Aorta (tissue), 5 donors: ENCODE data around the gene SOX11. TPM values are rescaled to one million over a fixed set of nuclear protein-coding genes. Genes with fewer than 3 reads are reported as not detected.
A peak's percentile ranks its signal among the peaks of the same experiment; 100 is the strongest.

ENCODE experiments used
- ATAC-seq: fragments of 200-7000 bp; cut with Tn5 transposase; one replicate; pipeline ENCODE4 v1.9.1; 2022; ENCODE audit warnings: moderate library complexity; ENCODE audit not compliant: low FRiP score
- DNase-seq, 2 donors: peaks; one replicate each; pipeline ENCODE4 v3.0.0-alpha.2; 2020
- H3K27ac ChIP-seq, 2 donors: one replicate each; pipeline ENCODE4 v1.5.1; 2013; ENCODE audit warnings: low read length in 2 of 2, mild to moderate bottlenecking in 2 of 2, moderate library complexity in 2 of 2, control low read depth in 1 of 2, inconsistent platforms in 1 of 2, low read depth in 1 of 2
- H3K27me3 ChIP-seq, 2 donors: one replicate each; pipeline ENCODE4 v1.6.1; 2013; ENCODE audit warnings: control low read depth in 1 of 2, low read length in 1 of 2, mild to moderate bottlenecking in 1 of 2, moderate library complexity in 1 of 2; ENCODE audit not compliant: insufficient read depth in 2 of 2, control insufficient read depth in 1 of 2
- H3K36me3 ChIP-seq, 2 donors: one replicate each; pipeline ENCODE4 v1.6.1; 2013; ENCODE audit warnings: control low read depth in 1 of 2, low read length in 1 of 2, mild to moderate bottlenecking in 1 of 2; ENCODE audit not compliant: insufficient read depth in 2 of 2, control insufficient read depth in 1 of 2
- H3K4me1 ChIP-seq, 2 donors: one replicate each; pipeline ENCODE4 v1.6.1; 2013; ENCODE audit warnings: low read length in 2 of 2, control low read depth in 1 of 2, mild to moderate bottlenecking in 1 of 2, moderate library complexity in 1 of 2; ENCODE audit not compliant: insufficient read depth in 2 of 2, control insufficient read depth in 1 of 2
- H3K4me3 ChIP-seq, 2 donors: one replicate each; pipeline ENCODE4 v1.5.1; 2013; ENCODE audit warnings: low read length in 2 of 2, control low read depth in 1 of 2, mild to moderate bottlenecking in 1 of 2
- H3K9me3 ChIP-seq: one replicate; pipeline ENCODE4 v1.6.1; 2013; ENCODE audit warnings: mild to moderate bottlenecking, low read length; ENCODE audit not compliant: control insufficient read depth
- WGBS, 2 donors: extraction: QIAGEN DNeasy Blood & Tissue Kit; methylation state at CpG; one replicate each; pipeline ENCODE4 v1.1.7; 2013; 5-methylcytosine and 5-hydroxymethylcytosine counted together
- intact Hi-C, 2 donors: fragments of 100-400 bp; cut with DNase I; formaldehyde crosslinking; loops; one replicate each; pipeline versions ENCODE4 v1.14.2 to v1.15.0; 2022
- polyA plus RNA-seq, 2 donors: library from polyadenylated mRNA; stranded (reverse); fragments of 200-250 nt; gene quantifications; one replicate each; pipeline ENCODE4 v1.2.3, GENCODE V29; 2013
- total RNA-seq, 2 donors: library from RNA; stranded (reverse); fragmentation: NEBNext Ultra II Directional; extraction: Animal tissue kit (Norgen Biotek cat#: 25700); gene quantifications; one replicate each; pipeline ENCODE4 v1.2.1, GENCODE V29; 2021
- donor health status: healthy with polysubstance abuse.
- donor health status: Bipolar disorder and iron deficiency.
- donor health status: DM: no; HTN: no; CAD: no.
- donor health status: DM: no; HTN: no; CAD: no.
- donor health status: DM: yes; HTN: yes; CAD: no.

Gene SOX11
- total and polyA plus RNA-seq, 4 donors, result 0.03 TPM; not detected in 3

DNA sequence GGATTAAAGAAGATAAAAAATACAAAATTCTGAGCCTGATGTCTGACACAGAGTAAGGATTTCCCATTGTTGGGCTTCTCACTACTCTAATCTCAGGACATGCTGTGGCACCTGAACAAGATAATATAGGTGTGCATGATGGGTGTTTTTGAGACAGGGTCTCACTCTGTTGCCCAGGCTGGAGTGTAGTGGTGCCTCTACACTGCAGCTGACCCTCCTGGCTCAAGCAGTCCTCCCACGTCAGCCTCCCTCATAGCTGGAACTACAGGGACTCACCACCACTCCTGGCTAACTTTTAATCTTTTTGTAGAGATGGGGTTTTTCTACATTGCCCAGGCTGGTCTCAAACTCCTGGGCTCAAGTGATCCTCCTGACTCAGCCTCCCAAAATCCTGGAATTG, 32.9 kb downstream of the SOX11 start:
- intact Hi-C loops, result no loop called here
- no peak overlapping the region for H3K27ac ChIP-seq
- no peak overlapping the region for H3K4me3 ChIP-seq
- H3K9me3 ChIP-seq, result no peaks in the 10 kb centered on the region
- ATAC-seq, result no peak
- no peak for DNase-seq
- H3K4me1 ChIP-seq, result no peaks in the 10 kb centered on the region
- no peaks in the 10 kb centered on the region for H3K27me3 ChIP-seq
- no peaks in the 10 kb centered on the region for H3K36me3 ChIP-seq
- WGBS, 2 donors, result 91 to 97% methylated on average over 1 of the region's 1 CpG

DNA sequence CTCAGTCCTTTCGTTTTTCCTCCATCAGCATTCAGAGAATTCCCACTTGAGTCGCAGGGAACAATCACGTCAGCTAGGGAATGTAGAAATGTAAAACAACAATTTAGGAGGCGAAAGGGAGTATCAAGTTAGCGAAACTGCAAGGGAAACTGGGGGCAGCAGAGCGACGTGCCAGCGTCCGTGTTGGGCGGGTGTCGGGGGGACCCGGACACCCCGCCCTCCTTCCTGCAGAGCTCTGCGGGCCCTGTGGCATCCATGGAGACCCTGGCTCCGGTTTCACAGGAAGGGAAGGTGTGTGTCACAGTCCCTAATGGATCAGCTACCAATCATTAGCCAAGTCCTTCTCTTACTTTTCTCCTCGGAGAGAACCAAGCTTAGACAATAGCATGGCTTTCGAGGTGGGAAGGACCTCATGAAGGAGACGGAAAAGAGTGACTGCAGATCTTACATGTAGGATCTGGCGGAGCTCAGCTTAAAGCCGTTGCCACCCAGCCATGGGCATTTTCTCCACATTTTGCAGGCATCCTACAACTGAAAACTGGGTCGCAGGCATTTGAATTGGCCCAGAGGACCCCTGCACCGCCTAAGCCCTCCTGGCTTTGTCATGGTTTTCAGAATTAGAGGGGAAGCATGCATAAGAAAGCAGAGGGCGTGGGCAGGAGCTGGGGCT, 33.7 kb downstream of the SOX11 start:
- no peaks in the 10 kb centered on the region for H3K27me3 ChIP-seq
- no peaks in the 10 kb centered on the region for H3K4me1 ChIP-seq
- no peaks in the 10 kb centered on the region for H3K36me3 ChIP-seq
- WGBS, 2 donors, result 1 to 2% methylated on average over 23 of the region's 23 CpGs
- intact Hi-C loops, result no loop called here
- no peaks in the 10 kb centered on the region for H3K9me3 ChIP-seq
- peak overlapping the region in 1 of 2 donors; percentile 2 for H3K4me3 ChIP-seq
- no peak for ATAC-seq
- no peak for DNase-seq
- no peak overlapping the region for H3K27ac ChIP-seq

GRCh38 chr2:5727235-5727634, 35.1 kb downstream of the SOX11 start:
- H3K9me3 ChIP-seq, result no peaks in the 10 kb centered on the region
- no peaks in the 10 kb centered on the region for H3K27me3 ChIP-seq
- intact Hi-C loops, result no loop called here
- ATAC-seq (no peak), DNase-seq (no peak)
- H3K4me3 ChIP-seq, result no peak overlapping the region
- H3K36me3 ChIP-seq, result no peaks in the 10 kb centered on the region
- H3K4me1 ChIP-seq, result no peaks in the 10 kb centered on the region
- H3K27ac ChIP-seq, result no peak overlapping the region

- no peak overlapping the region for H3K27ac ChIP-seq
- no peaks in the 10 kb centered on the region for H3K9me3 ChIP-seq
- no peak overlapping the region for H3K4me3 ChIP-seq
- H3K4me1 ChIP-seq, result no peaks in the 10 kb centered on the region
- ATAC-seq (no peak), DNase-seq (no peak)
- no peaks in the 10 kb centered on the region for H3K36me3 ChIP-seq
- intact Hi-C loops, result no loop called here
- 92 to 94% methylated on average over 3 of the region's 3 CpGs for WGBS, 2 donors
- H3K27me3 ChIP-seq, result no peaks in the 10 kb centered on the region
Measured at GRCh38 chr2:5729416-5729815, 37.2 kb downstream of the SOX11 start.

DNA sequence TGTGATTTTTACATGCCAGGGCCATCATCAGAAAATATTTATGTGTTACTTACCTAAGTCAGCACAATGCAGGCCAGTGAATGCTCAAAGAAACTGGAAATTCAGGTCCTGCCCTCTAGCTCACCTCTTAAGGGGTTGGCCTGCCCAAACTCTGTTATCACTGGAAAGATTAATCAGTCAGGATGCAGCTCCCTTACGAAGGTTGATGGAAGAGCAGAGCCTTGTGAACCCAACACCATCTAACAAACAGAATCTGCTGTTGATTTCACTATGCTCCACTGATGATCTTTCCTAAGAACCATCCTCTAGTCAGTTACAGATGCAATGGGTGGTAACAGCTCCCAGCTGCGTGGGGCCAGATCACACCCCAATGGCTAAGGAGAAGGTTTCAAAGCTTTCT, 38.2 kb downstream of the SOX11 start:
- Histone ChIP-seq H3K36me3 (no peaks in the 10 kb centered on the region), H3K27me3 (no peaks in the 10 kb centered on the region), H3K9me3 (peaks cover 1% of the 10 kb centered on the region), H3K4me1 (no peaks in the 10 kb centered on the region), H3K4me3 (no peak overlapping the region), H3K27ac (no peak overlapping the region)
- 91 to 94% methylated on average over 2 of the region's 2 CpGs for WGBS, 2 donors
- intact Hi-C loops, result no loop called here
- no peak for ATAC-seq
- no peak for DNase-seq

DNA sequence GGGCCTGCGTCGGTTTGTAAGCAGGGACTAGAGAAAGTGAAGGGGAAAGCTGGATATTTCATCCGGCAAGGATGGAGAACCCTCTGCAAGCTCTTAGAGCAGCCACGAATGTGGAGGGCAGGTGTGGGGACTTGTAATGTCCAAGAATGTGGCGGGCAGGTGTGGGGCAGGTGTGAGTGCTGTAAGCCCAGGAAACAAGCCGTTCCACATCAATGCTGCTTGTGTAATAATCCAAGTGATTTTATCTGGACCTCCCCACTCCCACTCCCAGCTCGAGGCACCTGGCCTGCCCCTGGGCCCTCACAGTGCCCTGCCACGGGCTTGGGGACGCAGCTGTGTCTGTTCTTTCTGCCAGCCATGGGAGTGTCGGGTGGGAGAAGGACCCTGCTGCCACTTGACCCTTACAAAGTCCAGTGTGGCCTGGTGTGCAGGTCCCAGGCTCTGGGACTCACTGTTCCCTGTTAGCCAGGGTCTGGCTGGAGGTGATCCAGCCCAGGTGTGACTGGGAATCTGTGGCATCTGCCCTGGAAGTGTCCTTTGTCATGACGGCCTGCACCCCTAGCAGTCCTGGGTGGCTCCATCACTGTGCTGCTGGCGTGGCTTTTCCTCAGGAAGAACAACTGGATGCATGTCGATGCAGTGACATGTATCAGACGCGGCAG, 42.8 kb downstream of the SOX11 start:
- 89 to 93% methylated on average over 15 of the region's 15 CpGs for WGBS, 2 donors
- no peaks in the 10 kb centered on the region for H3K4me1 ChIP-seq
- no peak for ATAC-seq
- no peak overlapping the region for H3K4me3 ChIP-seq
- H3K36me3 ChIP-seq, result no peaks in the 10 kb centered on the region
- intact Hi-C loops, result no loop called here
- H3K27ac ChIP-seq, result no peak overlapping the region
- peaks cover 1% of the 10 kb centered on the region for H3K9me3 ChIP-seq
- H3K27me3 ChIP-seq, result no peaks in the 10 kb centered on the region
- no peak for DNase-seq

- Histone ChIP-seq H3K27ac (no peak overlapping the region), H3K4me3 (no peak overlapping the region), H3K9me3 (peaks cover 1% of the 10 kb centered on the region), H3K4me1 (no peaks in the 10 kb centered on the region), H3K27me3 (no peaks in the 10 kb centered on the region), H3K36me3 (no peaks in the 10 kb centered on the region)
- intact Hi-C loops, result no loop called here
- DNase-seq (no peak), ATAC-seq (no peak)
- WGBS, 2 donors, result 71 to 86% methylated on average over 6 of the region's 6 CpGs
Measured at GRCh38 chr2:5735521-5735861, 43.3 kb downstream of the SOX11 start.

GRCh38 chr2:5736050-5736449, 43.9 kb downstream of the SOX11 start:
- Histone ChIP-seq H3K9me3 (peaks cover 1% of the 10 kb centered on the region), H3K4me3 (no peak overlapping the region), H3K27ac (no peak overlapping the region), H3K4me1 (no peaks in the 10 kb centered on the region), H3K36me3 (no peaks in the 10 kb centered on the region), H3K27me3 (no peaks in the 10 kb centered on the region)
- no peak for DNase-seq
- intact Hi-C loops, result no loop called here
- ATAC-seq, result no peak
- 81 to 86% methylated on average over 5 of the region's 5 CpGs for WGBS, 2 donors

DNA sequence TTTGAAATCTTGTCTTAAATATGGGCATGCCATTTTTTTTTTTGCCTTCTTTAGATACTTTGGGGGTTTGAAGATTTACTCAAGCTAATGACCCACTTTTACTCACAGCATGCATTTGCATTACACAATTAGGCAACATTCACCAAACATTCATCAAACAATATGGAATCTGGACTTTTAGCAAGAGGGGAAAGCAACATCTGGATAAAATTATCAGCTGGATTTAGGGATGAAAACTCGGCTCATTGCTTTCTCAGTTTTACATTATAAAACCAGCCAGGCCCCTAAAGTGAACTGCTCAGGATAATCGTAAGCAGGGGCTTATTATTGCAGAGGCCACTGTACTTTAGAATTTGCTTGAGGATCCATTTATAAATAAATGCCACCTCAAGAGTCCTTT, 44.7 kb downstream of the SOX11 start:
- Histone ChIP-seq H3K4me1 (no peaks in the 10 kb centered on the region), H3K4me3 (no peak overlapping the region), H3K9me3 (peaks cover 1% of the 10 kb centered on the region), H3K27ac (no peak overlapping the region), H3K27me3 (no peaks in the 10 kb centered on the region), H3K36me3 (no peaks in the 10 kb centered on the region)
- ATAC-seq (no peak), DNase-seq (no peak)
- 93 to 94% methylated on average over 2 of the region's 2 CpGs for WGBS, 2 donors
- intact Hi-C loops, result no loop called here
